SK-N-SH (cell line): Measurements from ENCODE around the gene ADIPOR2.

Experiments
- JUND ChIP-seq: IDR thresholded peaks from 2 replicates; pipeline ENCODE4 v1.4.0; 2012
- MAX ChIP-seq: IDR thresholded peaks from 2 replicates; pipeline ENCODE4 v1.4.0; 2012; ENCODE audit warnings: low read depth
- POLR2AphosphoS5 ChIP-seq: IDR thresholded peaks from 2 replicates; pipeline ENCODE4 v1.6.1; 2012; ENCODE audit warnings: low read depth, low read length
- REST ChIP-seq: IDR thresholded peaks from 2 replicates; pipeline ENCODE4 v1.6.1; 2012; ENCODE audit warnings: mild to moderate bottlenecking, low read depth, low read length, moderate library complexity
- RFX5 ChIP-seq: IDR thresholded peaks from 2 replicates; pipeline ENCODE4 v1.6.1; 2012; ENCODE audit warnings: mild to moderate bottlenecking, improper control_type of control experiment, low read length
- SMC3 ChIP-seq: IDR thresholded peaks from 2 replicates; pipeline ENCODE4 v1.6.1; 2012; ENCODE audit warnings: low read depth, low read length, improper control_type of control experiment
- TF ChIP-seq, protein P1 (sequence below): fragments of 200-600 bp; sonication (generic); IDR thresholded peaks from 2 replicates; pipeline ENCODE4 v1.6.1; 2017; ENCODE audit warnings: antibody characterized with exemption, mild to moderate bottlenecking, moderate library complexity

DNA sequence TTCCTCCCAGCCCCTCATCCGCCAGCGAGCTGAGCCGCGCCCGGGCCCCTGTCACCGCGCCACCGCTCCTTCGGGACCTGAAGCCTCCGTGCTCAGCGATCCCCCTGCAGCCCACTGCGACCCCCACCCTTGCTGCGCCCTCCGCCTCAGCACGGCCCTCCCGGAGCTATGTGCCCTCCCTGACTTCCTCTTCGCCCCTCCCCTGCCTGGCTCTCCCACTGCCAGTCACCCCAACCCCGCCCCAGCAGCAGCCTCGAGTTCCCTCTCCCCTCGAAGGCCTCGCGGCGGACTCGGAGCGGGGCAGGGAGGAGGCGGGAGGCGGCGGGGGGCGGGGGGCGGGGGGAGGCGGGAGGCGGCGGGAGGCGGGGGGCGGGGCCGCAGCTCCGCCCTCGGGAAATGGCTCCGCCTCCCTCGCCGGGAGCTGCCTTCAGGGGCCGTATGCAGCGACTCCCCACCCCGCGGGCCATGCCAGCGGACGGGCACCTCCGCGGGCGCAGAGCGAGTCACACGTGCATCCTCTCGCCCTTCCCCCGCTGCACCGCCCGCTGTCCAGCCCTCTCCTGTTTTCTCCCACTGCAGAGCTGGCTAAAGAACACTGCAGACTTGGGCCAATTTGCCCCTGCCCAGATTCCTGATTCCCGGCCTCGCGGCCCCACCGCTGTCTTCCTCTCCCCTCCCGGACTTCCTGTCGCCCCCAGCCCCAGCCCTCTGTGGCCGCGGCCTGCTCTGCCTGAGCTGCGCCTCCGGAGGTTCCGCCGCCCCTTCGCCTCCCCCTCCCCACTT is 29.1 kb upstream of the ADIPOR2 start:
- TF ChIP-seq RFX5 (no peak), SMC3 (no peak), POLR2AphosphoS5 (peak; percentile 71), JUND (no peak), MAX (peak; percentile 97), REST (peak; percentile 84)
- TF ChIP-seq, protein P1, sequence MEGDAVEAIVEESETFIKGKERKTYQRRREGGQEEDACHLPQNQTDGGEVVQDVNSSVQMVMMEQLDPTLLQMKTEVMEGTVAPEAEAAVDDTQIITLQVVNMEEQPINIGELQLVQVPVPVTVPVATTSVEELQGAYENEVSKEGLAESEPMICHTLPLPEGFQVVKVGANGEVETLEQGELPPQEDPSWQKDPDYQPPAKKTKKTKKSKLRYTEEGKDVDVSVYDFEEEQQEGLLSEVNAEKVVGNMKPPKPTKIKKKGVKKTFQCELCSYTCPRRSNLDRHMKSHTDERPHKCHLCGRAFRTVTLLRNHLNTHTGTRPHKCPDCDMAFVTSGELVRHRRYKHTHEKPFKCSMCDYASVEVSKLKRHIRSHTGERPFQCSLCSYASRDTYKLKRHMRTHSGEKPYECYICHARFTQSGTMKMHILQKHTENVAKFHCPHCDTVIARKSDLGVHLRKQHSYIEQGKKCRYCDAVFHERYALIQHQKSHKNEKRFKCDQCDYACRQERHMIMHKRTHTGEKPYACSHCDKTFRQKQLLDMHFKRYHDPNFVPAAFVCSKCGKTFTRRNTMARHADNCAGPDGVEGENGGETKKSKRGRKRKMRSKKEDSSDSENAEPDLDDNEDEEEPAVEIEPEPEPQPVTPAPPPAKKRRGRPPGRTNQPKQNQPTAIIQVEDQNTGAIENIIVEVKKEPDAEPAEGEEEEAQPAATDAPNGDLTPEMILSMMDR, result no peak
